HG03457 (cell line): ENCODE data around the gene METTL4.

Source experiments
- ATAC-seq: cut with Tn5 transposase; IDR thresholded peaks from one replicate; pipeline ENCODE4 v1.9.1; 2021; ENCODE audit warnings: moderate number of reproducible peaks; ENCODE audit not compliant: unreplicated experiment

Gene METTL4

DNA sequence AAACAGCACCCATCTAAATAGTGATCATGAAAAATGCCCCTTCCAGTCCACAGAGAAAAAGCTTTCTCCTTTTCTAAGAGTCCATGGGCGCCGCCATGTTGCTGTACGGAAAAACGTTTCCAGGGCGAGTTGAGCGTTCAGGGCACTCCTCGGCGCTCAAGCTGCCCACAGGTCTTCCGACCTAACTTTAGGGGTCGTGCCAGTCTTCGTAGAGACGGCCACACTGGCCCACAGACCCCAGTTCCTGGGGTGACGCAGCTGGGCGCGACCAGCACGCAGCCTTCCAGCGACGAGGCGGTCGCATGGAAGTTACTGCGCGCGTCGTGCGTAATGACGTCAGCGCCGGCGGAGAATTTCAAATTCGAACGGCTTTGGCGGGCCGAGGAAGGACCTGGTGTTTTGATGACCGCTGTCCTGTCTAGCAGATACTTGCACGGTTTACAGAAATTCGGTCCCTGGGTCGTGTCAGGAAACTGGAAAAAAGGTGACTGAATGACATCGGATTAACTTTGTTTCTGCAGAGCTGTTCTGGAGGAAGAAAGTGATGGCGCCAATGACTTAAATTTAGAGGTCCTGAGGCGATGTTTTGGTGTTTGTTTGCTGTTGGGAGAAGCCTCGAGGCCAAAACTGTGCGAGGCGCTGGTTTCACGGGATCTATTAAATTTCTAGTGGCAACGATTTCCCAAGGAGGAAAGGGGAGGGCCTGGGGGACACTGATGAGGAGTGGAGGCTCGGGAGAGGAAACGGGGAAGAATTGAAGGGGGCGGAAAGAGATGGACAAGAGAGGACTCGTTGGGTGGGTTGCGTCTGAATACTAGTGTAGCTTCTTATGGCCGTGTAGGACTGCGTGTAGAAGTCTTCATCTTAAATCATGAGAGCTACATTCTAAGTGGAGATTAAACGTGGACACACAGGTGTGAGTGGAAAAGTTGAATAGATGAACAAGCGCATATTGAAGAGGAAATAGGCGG lies at the start of gene METTL4, which contains the start of gene NDC80:
Gene METTL4 (minus strand): TSS at position 306 of the 971 bp plus-strand sequence. CDS start 4,289 bp downstream, outside the sequence.
Gene NDC80 (plus strand): TSS at position 358 of the 971 bp plus-strand sequence. CDS start 1,429 bp downstream, outside the sequence.
- ATAC-seq: peak; percentile 59

DNA sequence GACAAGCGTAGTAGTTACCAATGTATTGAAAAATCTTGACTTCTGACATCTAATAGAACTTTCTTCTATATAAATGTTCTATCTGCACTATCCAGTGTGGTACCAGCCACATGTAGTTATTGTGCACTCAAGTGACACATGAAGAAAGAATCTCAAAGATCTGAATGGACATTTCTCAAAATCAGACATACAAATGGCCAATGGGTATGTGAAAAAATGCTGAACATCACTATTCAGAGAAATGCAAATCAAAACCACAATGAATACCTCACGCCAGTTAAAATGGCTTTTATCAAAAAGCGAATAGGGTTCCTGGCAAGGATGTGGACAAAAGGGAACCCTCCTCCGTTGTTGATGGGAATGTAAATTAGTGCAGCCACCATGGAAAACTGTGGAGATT lies 46.7 kb upstream of the METTL4 start:
- no peak for ATAC-seq

- no peak for ATAC-seq
These were observed 46.2 kb upstream of the METTL4 start for GRCh38 chr18:2617401-2617998.

DNA sequence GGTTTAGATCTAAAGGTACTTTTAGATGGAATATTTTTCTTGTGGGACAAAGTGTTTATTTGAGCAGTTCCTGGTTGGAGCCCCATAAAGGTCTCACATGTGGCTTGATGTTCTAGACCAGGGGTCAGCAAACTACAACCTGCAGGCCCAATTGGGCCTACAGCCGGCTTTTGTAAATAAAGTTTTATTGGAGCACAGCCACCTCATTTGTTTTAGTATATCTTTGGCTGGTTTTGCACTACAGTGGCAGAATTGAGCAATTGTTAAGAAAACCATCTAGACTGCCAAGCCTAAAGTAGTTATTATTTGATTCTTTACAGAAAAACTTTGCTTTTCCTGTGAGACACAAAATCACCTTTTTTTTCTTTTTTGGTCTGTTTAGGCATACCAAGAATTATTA lies 41.7 kb upstream of the METTL4 start:
- ATAC-seq: no peak

- no peak for ATAC-seq
These were observed 39.2 kb upstream of the METTL4 start for GRCh38 chr18:2610549-2610948.

DNA sequence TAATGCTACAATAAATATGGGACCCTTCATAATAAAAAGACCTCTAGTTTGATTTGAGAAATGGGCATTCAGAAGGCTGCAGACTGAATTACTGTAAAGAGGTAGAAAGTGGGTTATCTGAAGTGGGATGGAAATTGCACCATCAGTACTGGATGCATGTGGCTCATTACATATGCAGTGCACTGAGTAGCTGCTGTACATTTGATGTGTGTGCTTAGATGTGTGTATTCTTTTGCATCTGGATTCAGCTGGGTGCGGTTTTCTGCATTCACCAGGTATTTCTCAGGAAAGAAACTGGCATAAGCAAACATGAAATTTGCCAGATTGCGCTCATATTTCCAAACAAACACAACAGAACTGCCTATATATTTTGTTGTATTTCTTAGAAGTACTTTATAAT lies 38.3 kb upstream of the METTL4 start:
- ATAC-seq: no peak

DNA sequence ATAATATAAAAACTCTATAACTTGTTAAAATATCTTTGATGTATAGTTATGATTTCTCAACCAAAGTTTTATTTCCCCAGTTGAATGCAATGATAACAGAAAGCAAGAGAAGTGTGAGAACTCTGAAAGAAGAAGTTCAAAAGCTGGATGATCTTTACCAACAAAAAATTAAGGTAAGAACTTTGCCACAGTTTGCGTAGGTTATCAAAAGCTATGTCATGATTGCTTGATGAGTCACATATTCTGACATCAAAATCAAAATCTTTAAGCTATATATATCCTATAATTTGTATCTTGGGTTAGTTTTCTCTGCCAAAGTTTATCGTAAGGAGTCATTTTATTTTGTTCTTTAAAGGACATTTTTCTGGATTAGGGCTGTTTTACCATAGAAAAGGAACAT lies 35.0 kb upstream of the METTL4 start:
- ATAC-seq: no peak

DNA sequence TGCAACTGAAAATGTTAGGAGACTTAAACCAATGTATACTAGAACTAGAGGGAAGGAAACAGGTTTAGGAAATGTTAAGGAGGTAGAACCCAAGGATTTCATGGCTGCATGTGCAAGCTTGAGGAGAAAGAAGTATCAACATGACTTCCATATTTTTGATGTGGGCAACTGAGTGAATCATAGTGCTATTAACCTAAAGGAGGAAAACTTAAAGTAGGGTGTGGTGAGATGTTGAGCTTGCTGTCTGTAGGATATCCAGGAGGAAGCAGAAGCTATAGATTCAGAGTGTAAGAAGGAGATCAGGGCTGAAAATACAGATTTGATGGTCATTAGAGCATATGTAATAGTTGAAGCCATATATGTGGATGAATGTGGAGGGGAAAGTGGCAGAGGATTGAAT lies 31.5 kb upstream of the METTL4 start:
- no peak for ATAC-seq

GRCh38 chr18:2597639-2598038 lies 26.3 kb upstream of the METTL4 start:
- ATAC-seq: no peak

GRCh38 chr18:2590303-2590702 lies 19.0 kb upstream of the METTL4 start:
- ATAC-seq: no peak

DNA sequence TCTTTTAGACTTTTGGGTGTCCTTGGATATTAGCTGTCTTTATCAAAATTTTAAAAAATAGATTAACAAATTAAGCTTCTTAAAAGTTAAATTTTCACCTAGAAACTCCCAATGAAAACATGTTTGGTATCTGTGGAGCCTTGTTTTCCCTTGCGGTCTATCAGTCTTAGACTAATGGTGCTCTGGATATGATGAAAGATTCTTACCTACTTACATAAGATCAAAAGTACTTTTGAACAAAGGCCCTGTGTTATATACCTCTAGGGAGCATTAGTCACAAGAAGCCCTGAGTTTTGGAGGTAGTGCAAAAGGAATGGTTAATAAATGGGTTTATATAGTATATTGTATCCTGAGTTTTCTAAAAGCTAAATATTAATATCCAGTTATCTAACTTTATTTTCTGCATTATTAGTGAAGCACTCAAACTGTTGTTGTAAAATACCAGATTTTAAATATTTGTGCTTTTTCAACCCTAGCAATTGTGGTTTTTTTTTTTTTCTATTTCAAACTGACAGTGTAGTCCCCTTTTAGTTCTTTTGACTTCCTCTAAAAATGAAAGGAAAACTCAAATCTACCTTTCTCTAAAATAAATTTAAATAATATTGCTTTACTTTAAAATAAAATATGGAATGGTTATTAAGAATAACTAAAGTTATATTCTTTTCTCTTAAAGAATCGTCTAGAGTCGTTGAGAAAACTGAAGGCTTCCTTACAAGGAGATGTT lies 18.2 kb upstream of the METTL4 start:
- no peak for ATAC-seq

- ATAC-seq: no peak
These were observed 17.5 kb upstream of the METTL4 start for GRCh38 chr18:2588666-2589344.

- ATAC-seq: no peak
These were observed 16.5 kb upstream of the METTL4 start for GRCh38 chr18:2587788-2588187.

DNA sequence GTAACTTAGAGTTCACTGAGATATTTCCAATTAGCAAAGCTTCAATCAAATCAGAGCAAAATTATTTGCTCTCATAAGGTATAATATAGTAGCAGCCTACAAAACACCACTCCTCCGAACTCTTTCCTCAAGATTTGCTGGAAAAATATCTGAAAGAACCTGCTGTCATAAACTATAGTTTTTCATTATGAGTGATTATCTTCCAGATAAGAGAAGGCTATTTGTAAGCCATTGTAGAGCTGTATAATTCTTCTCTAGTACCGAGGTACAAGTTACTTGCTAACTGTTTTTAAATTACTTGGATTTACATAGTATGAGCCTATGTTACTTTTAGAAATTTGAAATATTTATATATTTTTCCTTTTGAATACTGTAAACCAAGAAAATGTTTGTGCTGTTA lies 2.1 kb upstream of the METTL4 start:
- no peak for ATAC-seq

DNA sequence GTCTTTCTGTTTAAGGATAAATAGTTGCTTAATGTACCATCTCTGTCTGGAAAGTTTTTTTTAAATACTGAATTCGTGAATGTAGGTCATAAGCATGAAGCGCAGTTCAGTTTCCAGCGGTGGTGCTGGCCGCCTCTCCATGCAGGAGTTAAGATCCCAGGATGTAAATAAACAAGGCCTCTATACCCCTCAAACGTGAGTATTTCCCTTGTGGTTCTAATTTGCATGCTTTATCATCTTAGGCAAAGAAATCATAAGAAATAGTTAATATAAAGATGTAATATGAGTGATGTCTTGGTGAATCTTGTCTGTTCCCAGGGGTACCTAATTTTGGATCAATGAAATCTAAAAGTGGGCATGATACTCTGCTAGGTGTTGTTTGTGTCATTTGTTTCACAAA lies 1.6 kb upstream of the METTL4 start:
- ATAC-seq: no peak

DNA sequence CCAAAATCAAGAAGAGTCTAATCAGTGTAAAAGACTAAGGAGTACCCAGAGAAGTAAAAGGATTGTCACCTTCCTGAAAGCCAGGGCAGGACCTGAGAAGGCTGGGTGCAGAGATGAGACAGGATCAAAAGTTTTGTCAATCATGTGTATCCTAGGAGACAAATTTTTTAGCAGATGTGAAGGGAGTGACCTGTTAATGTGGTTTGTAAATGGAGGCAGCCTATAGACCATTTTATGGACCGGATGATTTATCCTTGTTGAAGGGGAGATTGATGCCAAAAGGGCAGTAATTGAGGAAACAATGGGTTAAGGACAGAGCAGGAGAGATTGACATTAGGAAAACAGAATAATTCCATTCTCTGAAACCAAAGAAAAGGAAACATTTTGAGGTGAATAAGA lies 865 bp upstream of the METTL4 start:
- no peak for ATAC-seq

GRCh38 chr18:2570772-2571199 lies 519 bp downstream of the METTL4 start:
- ATAC-seq: peak; percentile 32

GRCh38 chr18:2569338-2570207 lies 1.7 kb downstream of the METTL4 start:
- ATAC-seq: no peak

DNA sequence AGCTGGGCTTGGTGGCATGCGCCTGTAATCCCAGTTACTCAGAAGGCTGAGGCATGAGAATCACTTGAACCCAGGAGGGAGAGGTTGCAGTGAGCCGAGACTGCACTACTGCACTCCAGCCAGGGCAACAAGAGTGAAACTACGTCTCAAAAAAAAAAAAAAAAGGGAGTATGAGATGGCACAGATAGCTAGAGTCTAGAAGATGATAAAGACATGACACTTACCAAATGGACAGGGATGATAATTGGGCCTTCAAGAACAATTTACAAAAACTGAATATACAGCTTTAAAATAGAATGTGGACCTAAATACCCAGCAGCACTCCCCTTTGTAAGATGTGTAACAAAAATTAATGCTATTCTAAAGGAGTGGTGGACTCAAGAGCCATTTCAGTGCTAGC lies 2.7 kb downstream of the METTL4 start:
- no peak for ATAC-seq

GRCh38 chr18:2568129-2568528 lies 3.2 kb downstream of the METTL4 start:
- no peak for ATAC-seq
